PFSK-1 (cell line): ENCODE data around the gene ARSG.

Experiments used
- POLR2AphosphoS5 ChIP-seq: IDR thresholded peaks from 2 replicates; pipeline ENCODE4 v1.6.1; 2012; ENCODE audit warnings: low read depth, mild to moderate bottlenecking, control low read depth, low read length, moderate library complexity
- SIN3A ChIP-seq: IDR thresholded peaks from 2 replicates; pipeline ENCODE4 v1.6.1; 2012; ENCODE audit warnings: mild to moderate bottlenecking, low read length, moderate library complexity, borderline replicate concordance; ENCODE audit not compliant: insufficient read depth
- TAF1 ChIP-seq: IDR thresholded peaks from 2 replicates; pipeline ENCODE4 v1.6.1; 2012; ENCODE audit warnings: low read length, control low read depth, borderline replicate concordance; ENCODE audit not compliant: insufficient read depth
- TF ChIP-seq, protein P1 (sequence below), 2 experiments: IDR thresholded peaks; 2 replicates each; pipeline versions ENCODE4 v1.6.1 to v1.8.0; 2011 to 2012; ENCODE audit warnings: low read depth in 2 of 2, low read length in 2 of 2, control low read depth in 1 of 2, inconsistent platforms in 1 of 2, mild to moderate bottlenecking in 1 of 2, moderate library complexity in 1 of 2; ENCODE audit not compliant: insufficient read depth in 1 of 2

DNA sequence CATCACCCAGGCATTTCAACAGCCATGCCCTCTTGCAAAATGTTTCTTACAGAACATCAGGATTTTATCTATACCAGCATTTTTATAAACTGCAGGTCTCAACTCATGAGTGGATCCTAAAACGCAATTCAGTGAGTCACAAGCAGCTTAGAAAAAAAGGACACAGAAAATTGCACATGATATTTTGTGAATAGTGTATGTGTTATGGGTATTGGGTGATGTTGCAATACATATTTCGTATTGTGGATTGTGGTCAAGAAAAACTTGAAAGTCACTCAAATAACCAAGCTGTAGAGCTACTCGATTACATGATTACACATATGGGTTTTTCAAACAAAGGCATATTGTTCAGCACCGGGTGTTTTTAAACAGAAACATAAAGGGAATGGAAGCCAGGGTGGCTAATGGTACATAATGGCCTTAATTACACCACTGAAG, 164.6 kb downstream of the ARSG start:
- no peak for TF ChIP-seq POLR2AphosphoS5
- TF ChIP-seq, protein P1, sequence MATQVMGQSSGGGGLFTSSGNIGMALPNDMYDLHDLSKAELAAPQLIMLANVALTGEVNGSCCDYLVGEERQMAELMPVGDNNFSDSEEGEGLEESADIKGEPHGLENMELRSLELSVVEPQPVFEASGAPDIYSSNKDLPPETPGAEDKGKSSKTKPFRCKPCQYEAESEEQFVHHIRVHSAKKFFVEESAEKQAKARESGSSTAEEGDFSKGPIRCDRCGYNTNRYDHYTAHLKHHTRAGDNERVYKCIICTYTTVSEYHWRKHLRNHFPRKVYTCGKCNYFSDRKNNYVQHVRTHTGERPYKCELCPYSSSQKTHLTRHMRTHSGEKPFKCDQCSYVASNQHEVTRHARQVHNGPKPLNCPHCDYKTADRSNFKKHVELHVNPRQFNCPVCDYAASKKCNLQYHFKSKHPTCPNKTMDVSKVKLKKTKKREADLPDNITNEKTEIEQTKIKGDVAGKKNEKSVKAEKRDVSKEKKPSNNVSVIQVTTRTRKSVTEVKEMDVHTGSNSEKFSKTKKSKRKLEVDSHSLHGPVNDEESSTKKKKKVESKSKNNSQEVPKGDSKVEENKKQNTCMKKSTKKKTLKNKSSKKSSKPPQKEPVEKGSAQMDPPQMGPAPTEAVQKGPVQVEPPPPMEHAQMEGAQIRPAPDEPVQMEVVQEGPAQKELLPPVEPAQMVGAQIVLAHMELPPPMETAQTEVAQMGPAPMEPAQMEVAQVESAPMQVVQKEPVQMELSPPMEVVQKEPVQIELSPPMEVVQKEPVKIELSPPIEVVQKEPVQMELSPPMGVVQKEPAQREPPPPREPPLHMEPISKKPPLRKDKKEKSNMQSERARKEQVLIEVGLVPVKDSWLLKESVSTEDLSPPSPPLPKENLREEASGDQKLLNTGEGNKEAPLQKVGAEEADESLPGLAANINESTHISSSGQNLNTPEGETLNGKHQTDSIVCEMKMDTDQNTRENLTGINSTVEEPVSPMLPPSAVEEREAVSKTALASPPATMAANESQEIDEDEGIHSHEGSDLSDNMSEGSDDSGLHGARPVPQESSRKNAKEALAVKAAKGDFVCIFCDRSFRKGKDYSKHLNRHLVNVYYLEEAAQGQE (IDR thresholded peaks at IDR 0.05; ENCODE audit: insufficient read depth in 1 of 2, low read depth in 2 of 2, low read length in 2 of 2) = no peak
- TF ChIP-seq TAF1 = no peak
- no peak for TF ChIP-seq SIN3A
